Stimulated activated CD8-positive, alpha-beta memory T cell treated with anti-CD3 and anti-CD28 coated beads, Interleukin-15, amount 100 ng/mL, for 48 hours (primary cell): Measurements from ENCODE around the gene ANKS1A.
"Not testable (repeated sequence)": the region's sequence is repeated elsewhere in the genome, so short reads cannot be mapped to it uniquely, and the experiment has no call there.

Experiments used
- DNase-seq, 2 donors: peaks; one replicate each; pipeline ENCODE4 v3.0.0-alpha.2; 2020; ENCODE audit warnings: low read depth in 2 of 2

The ANKS1A gene

GRCh38 chr6:34888874-34889555 lies at the start of gene ANKS1A:
Gene ANKS1A, plus strand, starts transcription at chr6:34889255. Its CDS starts 148 bp downstream, at chr6:34889403.
- DNase-seq: peak; percentile 82 to 84

DNA sequence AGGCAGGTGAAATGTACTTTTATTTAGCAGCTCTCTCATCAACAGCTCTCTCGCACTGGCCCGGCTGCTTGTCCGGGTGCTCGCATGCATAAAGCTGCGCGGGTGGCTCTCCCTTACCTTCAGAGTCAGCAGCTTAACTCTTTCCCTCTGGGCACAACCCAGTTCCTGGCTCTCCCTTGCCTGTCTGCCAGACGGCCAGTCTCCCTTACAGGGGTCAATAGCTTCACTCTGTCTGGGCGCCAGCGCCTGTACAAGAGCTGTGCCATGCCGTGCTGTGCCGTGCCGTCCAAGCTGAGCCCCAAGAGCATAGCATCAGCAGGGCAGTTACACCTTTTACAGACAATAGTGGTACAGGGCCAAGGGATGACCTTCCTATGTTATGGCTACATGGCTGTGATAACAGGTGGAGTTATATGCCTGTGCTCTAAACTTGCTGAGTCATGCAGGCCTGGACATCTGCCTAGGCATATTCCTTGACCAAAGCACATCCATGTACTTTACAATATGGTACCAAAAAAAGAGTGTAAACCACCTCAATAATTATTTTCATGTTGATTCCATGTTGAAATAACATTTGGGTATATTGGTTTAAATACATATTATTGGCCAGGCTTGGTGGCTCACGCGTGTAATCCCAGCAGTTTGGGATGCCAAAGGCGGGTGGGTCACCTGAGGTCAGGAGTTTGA lies 49.2 kb upstream of the ANKS1A start:
- DNase-seq: no peak

DNA sequence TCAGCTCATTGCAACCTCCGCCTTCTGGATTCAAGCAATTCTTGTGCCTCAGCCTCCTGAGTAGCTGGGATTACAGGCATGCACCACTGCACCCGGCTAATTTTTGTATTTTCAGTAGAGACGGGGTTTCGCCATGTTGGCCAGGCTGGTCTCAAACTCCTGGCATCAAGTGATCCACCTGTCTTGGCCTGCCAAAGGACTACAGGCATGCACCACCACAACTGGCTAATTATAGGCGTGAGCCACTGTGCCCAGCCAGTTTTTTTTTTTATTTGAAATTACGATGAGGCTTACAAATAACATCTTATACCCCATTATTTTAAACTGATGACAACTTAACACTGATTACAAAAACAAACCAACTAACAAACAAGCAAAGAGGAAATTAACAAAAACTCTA lies 40.0 kb upstream of the ANKS1A start:
- DNase-seq: not testable (repeated sequence)

DNA sequence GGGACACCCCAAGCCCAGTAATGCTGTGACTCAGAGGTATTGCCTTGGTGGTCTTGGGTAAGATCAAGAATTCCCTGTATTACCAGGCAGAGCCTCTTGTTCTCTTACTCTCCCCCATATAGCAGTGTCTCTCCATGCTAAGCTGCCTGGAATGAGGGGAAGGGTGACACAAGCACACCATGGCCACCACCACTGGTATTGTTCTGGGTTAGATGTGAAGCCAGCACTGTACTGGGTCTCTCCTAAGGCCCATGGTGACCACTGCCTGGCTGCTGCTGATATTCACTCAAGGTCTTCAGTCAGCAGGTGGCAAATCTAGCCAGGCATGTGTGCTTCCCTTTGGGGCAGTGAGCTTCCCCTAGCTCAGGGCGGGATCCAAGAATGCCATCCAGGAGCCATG lies 37.7 kb upstream of the ANKS1A start:
- DNase-seq: no peak

- DNase-seq: no peak
Measured at GRCh38 chr6:34852406-34853085, 36.5 kb upstream of the ANKS1A start.

DNA sequence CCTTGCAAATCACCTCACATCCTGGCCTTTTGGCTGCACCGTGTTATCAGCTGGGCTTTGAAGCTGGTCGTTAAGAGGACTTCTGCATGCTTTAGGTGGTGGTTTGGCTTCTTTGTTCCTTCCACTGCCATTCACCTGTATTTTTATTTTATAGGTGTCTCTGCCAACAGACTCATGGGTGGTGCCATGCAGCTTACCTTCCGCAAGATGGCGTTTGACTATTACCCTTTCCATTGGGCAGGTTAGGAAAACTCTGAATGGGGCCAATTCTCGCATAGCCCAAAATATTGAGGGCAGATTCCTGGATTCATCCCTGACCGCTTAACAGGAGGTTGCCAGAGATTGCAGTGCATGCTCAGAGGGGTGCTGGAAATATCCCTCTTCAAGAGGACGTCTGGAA lies 33.6 kb upstream of the ANKS1A start:
- no peak for DNase-seq

- no peak for DNase-seq
Measured at GRCh38 chr6:34858681-34859080, 30.4 kb upstream of the ANKS1A start.

DNA sequence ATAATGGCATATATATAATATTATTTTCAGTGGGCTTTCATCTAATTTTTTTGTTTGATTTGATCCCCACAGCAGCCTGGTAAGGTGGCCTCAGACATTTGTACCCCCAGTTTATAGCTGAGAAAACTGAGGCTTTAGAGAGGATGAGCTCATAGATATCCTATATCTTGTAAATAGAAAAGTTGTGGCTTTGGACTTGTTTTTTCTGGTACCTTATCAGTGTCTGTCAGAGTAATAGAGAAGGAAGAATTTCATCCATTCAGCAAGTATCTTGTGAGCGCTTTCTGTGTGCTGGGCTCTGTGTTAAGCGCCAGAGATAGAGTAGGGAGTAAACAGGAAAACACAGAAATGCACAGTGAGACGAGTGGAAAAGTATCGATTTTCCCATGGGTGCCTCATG lies 29.1 kb upstream of the ANKS1A start:
- no peak for DNase-seq

DNA sequence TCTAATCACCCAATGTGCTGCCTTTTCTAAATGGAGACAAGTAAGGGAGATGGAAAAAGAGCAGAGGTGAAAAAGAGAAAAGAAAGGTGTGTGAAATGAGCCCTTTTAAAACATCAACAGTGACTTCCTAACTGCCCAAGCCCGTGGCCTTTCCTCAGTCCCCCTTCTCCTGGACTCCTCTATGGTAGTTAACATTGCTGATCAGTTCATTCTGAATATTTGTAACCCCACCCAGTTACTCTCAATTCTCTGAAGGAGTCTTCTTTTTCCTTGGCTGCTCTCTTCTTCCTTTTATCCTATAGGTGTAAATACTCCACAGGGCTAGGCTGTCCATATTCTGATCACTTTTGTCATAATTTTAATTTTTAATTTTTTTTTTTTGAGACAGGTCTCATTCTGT lies 28.3 kb upstream of the ANKS1A start:
- DNase-seq: no peak

- DNase-seq: no peak
Measured at GRCh38 chr6:34864007-34864406, 25.0 kb upstream of the ANKS1A start.

GRCh38 chr6:34865107-34865506 lies 23.9 kb upstream of the ANKS1A start:
- no peak for DNase-seq

DNA sequence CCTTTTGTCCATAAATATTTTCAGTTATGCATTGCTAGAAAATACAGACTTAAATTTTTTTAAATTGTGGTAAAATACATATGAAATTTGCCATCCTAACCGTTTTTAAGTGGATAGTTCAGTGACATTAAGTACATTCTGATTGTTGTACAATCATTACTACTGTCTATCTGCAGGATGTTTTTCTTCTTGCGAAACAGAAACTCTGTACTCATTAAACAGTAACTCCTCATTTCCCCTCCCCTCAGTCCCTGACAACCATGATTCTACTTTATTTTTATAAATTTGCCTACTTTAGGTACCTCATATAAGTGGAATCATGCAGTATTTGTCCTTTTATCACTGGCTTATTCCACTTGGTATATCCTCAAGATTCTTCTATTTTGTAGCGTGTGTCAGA lies 22.5 kb upstream of the ANKS1A start:
- DNase-seq: no peak

- DNase-seq: no peak
Measured at GRCh38 chr6:34867484-34867883, 21.6 kb upstream of the ANKS1A start.

DNA sequence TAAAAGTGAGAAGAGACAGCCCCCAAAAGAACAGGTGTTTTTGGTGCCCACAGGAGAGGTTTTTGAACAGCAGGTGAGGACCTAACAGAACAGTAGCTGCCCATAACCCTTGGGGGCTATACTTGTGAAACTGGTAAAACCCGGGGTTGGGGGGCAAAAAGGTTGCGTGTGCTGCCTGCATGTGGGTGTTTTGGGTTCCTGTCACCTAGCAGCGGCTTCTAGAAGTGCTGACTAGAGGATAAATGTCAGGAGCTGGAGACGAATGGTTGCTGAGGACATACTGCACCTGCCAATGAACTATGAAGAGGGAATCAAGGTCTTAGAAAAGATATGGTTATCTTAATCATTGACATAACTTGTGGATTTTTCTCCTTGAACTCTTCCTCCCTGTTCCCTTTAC lies 17.2 kb upstream of the ANKS1A start:
- DNase-seq: no peak

- DNase-seq: no peak
Measured at GRCh38 chr6:34872332-34872731, 16.7 kb upstream of the ANKS1A start.

DNA sequence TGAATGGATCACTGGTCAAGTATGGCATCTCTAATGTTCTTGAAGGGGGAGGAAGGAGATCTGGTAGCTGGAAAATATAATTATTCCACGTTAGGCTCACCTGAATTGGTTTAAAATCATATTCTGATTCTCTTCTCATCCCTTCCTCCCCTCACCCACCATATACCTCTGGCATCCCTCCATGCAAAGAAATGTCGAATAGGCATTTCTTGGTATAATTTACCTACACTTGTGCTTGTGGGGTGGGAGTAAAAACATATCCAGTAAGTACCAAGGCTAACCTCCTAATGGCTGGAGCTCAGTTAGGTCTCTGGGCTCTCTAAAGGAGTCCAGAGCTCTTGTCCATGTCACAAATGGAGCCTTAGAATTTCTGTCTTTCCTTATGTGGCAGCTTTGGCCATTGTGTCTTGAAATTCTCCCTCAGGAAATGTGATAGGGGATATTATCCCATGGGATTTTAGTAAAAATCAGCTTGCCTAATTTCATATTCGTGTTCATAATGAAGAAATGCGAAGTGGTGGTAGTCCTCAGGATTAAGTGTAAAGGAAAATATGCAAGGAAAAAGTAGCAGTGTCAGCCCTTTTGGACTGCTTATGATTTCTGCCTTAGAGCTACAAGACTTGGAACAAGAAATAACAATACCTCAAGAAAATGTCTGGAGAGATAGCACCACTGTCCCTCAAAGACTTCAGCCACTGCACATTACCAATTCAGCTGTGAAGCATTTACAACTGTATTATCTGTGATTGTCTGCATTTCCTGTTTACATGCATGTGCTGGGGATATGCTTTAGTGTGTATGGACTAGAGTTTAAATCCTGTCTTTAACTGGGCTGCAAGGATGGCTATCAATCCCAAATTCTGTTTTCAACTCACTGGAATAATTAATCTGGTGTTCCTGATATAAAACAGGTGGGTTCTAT lies 13.5 kb upstream of the ANKS1A start:
- no peak for DNase-seq

- DNase-seq: no peak
Measured at GRCh38 chr6:34876472-34876871, 12.6 kb upstream of the ANKS1A start.

DNA sequence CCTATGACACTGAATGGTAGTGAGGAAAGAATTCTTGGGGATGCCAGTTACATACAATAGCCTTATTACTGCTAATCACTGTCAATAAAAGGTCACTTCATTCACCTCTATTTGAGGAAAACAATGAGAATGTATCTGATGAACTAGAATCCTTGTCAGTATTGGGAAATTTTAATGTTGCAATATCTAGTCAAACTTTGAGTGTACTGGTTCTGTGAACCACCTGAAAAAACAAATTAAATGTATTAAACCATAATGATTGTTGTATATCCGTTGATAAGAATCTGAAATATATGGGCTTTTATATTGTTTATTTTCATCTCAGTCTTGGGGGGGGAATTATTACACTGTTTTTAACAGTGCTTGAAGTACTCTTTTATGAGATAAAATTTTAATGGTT lies 11.8 kb upstream of the ANKS1A start:
- no peak for DNase-seq

DNA sequence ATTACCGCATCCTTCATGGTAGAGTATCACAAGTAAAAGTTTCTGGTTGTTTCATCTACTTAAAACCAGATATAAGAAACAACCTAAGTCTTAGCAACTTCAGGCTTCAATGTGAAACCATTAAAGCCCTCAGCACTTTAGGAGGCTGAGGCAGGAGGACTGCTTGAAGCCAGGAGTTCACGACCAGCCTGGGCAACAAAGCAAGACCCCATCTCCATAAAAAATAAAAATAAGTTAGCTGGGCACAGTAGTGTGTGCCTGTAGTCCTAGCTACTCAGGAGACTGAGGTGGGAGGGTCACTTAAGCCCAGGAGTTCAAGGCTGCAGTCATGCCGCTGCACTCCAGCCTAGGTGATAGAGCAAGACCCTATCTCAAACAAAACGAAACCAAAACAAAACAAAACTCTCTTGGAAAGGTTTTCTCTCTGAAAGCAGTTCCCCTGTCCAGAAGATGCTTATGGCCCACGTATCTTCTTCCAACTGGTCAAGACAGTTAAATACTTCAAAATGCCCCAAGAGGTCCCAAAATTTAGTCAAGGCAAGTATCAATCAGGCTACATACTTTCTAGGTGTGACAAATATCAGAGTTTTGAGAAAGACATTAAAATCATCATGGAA lies 11.1 kb upstream of the ANKS1A start:
- DNase-seq: no peak

DNA sequence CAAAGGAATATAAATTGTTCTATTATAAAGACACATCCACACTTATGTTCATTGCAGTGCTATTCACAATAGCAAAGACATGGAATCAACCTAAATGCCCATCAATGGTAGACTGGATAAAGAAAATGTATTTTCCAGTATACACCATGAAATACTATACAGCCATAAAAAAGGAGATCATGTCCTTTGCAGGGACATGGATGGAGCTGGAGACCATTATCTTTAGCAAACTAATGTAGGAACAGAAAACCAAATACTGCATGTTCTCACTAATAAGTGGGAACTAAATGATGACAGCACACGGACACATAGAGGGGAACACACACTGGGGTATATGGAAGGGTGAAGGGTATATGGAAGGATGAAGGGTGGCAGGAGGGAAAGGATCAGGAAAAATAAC lies 5.0 kb upstream of the ANKS1A start:
- not testable (repeated sequence) for DNase-seq

DNA sequence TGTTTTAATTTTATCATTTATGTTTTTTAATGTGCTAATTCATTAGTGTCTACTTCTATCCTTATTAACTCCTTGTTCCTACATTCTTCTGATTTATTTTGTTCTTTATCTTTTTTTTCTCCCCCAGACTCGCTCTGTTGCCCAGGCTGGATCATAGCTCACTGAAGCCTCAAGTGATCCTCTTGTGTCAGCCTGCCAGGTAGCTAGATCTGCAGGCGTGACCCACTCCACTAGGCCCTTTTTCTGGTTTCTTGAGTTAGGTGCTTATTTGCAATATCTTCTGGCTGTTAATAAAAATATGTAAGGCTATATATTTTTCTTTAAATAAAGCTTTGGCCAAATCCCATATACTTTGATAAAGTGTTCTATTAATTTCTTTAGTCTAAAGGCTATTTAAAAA lies 4.1 kb upstream of the ANKS1A start:
- DNase-seq: no peak

DNA sequence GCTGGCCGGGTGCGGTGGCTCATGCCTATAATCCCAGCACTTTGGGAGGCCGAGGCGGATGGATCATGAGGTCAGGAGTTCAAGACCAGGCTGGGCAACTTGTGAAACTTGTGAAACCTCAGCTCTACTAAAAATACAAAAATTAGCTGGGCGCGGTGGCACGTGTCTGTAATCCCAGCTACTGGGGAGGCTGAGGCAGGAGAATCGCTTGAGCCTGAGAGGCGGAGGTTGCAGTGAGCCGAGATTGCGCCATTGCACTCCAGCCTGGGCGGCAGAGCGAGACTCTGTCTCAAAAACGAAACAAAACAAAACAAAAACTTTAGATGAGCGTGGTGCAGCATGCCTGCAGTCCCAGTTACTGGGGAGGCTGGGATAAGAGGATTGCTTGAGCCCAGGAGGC lies 3.2 kb upstream of the ANKS1A start:
- not testable (repeated sequence) for DNase-seq
